ENCODE results near the gene SYNM. TPM values are rescaled to one million over a fixed set of nuclear protein-coding genes. Genes with fewer than 3 reads are reported as not detected.
"Not testable (repeated sequence)": the region's sequence is repeated elsewhere in the genome, so short reads cannot be mapped to it uniquely, and the experiment has no call there.

The SYNM gene
- total RNA-seq, 1 donor from 2014 or later = 1.1 TPM

DNA sequence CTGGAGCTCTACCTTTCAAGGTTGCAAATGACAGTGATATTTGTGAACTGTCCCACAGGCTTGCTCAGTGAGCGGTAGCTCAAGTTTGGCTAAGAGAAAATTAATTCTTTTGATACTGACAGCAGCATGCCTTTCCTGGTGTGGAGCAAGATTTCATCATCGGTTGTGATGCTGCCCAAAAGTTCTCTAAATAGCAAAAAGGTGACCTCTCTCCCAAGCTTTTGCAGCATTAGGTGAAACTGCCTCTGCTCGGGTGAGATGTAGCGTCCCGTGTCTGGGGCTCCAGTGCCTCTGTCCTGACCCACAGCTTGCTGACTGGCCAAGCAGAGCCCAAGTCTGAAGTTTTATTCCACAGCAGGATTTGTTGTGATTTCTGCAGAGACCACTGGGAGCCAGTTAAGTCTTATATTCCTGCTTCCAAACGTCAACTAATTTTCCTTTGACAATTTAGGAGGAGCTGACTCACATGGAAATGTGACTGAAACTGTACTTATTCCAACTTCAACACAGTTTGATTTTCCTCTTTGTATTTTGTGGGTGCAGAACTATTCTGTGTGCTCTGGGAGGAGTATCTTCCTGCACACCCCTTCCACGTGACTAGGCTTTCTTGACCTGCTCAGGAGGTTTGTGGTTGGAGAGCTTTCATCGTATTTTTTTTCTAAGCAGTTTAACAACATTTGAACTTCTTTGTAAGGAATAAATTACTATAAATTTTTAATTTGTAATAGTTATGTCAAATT lies 5.9 kb downstream of the SYNM start:
- Mint-ChIP-seq H3K27ac (no peak overlapping the region), H3K9me3 (ENCODE audit: low read depth) (no peaks in the 10 kb centered on the region), H3K4me1 (ENCODE audit: low read depth) (no peaks in the 10 kb centered on the region), H3K4me3 (ENCODE audit: low read depth) (no peak overlapping the region), H3K36me3 (ENCODE audit: insufficient read depth) (no peaks in the 10 kb centered on the region), H3K27me3 (peaks cover 47% of the 10 kb centered on the region)
- no peak for TF ChIP-seq CTCF (IDR thresholded peaks at IDR 0.05; ENCODE audit: unreplicated experiment)
- DNase-seq (ENCODE audit: low spot score, unreplicated experiment) = no peak

- not testable (repeated sequence) for H3K36me3 Mint-ChIP-seq (ENCODE audit: insufficient read depth)
- H3K27me3 Mint-ChIP-seq = peaks cover 40% of the 10 kb centered on the region
Measured at GRCh38 chr15:99111641-99112040, 6.8 kb downstream of the SYNM start.

DNA sequence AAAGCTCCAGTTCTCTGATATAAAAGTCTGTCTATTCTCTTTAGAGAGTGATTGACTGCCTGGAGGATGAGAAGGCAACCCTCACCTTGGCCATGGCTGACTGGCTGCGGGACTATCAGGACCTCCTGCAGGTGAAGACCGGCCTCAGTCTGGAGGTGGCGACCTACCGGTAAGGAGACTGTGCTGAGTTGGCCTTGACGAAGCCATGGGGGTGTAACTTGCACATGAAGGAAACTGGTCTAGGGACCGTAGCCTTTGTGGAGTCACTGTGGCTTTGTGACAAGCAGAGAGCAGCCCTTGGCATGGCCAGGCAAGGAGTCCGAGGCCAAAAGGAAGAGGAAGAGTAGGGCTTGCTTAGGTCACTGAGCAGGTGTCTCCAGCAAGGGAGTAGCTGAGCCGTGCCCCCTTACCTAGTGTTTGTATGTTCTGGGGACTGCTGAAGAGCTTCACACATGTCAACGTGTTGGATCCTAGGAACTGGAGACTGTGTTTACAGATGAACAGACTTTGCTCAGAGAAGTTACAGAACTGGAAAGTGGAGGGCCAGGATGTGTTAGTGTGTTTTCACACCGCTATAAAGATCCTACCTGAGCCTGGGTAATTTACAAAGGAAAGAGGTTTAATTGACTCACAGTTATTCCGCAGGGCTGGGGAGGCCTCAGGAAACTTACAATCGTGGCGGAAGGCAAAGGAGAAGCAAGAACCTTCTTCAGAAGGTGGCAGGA lies 8.8 kb downstream of the SYNM start:
- TF ChIP-seq CTCF (IDR thresholded peaks at IDR 0.05; ENCODE audit: unreplicated experiment) = no peak
- H3K36me3 Mint-ChIP-seq (ENCODE audit: insufficient read depth) = no peaks in the 10 kb centered on the region
- no peak overlapping the region for H3K27ac Mint-ChIP-seq
- peaks cover 23% of the 10 kb centered on the region for H3K27me3 Mint-ChIP-seq
- no peaks in the 10 kb centered on the region for H3K9me3 Mint-ChIP-seq (ENCODE audit: low read depth)
- DNase-seq (ENCODE audit: low spot score, unreplicated experiment) = no peak
- no peaks in the 10 kb centered on the region for H3K4me1 Mint-ChIP-seq (ENCODE audit: low read depth)
- no peak overlapping the region for H3K4me3 Mint-ChIP-seq (ENCODE audit: low read depth)

More at GRCh38 chr15:99111641-99112040, 6.8 kb downstream of the SYNM start:
- not testable (repeated sequence) for H3K9me3 Mint-ChIP-seq (ENCODE audit: low read depth); DNase-seq (ENCODE audit: low spot score, unreplicated experiment); H3K27ac Mint-ChIP-seq; H3K4me1 Mint-ChIP-seq (ENCODE audit: low read depth); H3K4me3 Mint-ChIP-seq (ENCODE audit: low read depth)

GRCh38 chr15:99114511-99115299 lies 9.8 kb downstream of the SYNM start:
- H3K36me3 Mint-ChIP-seq (ENCODE audit: insufficient read depth) = no peaks in the 10 kb centered on the region
- DNase-seq (ENCODE audit: low spot score, unreplicated experiment) = no peak
- TF ChIP-seq CTCF (IDR thresholded peaks at IDR 0.05; ENCODE audit: unreplicated experiment) = no peak
- H3K27ac Mint-ChIP-seq = no peak overlapping the region
- H3K4me3 Mint-ChIP-seq (ENCODE audit: low read depth) = no peak overlapping the region
- H3K4me1 Mint-ChIP-seq (ENCODE audit: low read depth) = no peaks in the 10 kb centered on the region
- no peaks in the 10 kb centered on the region for H3K9me3 Mint-ChIP-seq (ENCODE audit: low read depth)
- peaks cover 13% of the 10 kb centered on the region for H3K27me3 Mint-ChIP-seq

GRCh38 chr15:99115300-99116215 lies 10.7 kb downstream of the SYNM start:
- no peak for TF ChIP-seq CTCF (IDR thresholded peaks at IDR 0.05; ENCODE audit: unreplicated experiment)
- no peak for DNase-seq (ENCODE audit: low spot score, unreplicated experiment)
- H3K4me1 Mint-ChIP-seq (ENCODE audit: low read depth) = no peaks in the 10 kb centered on the region
- H3K27me3 Mint-ChIP-seq = peaks cover 4% of the 10 kb centered on the region
- H3K9me3 Mint-ChIP-seq (ENCODE audit: low read depth) = no peaks in the 10 kb centered on the region
- H3K27ac Mint-ChIP-seq = no peak overlapping the region
- no peaks in the 10 kb centered on the region for H3K36me3 Mint-ChIP-seq (ENCODE audit: insufficient read depth)
- no peak overlapping the region for H3K4me3 Mint-ChIP-seq (ENCODE audit: low read depth)

Measured in progenitor cell of endocrine pancreas (in vitro differentiated cells).